Uterus (tissue), 4 donors: ENCODE data around the gene HNRNPC. TPM values are rescaled to one million over a fixed set of nuclear protein-coding genes. Genes with fewer than 3 reads are reported as not detected.

ENCODE experiments used
- DNase-seq, 2 donors: peaks; one replicate each; pipeline ENCODE4 v3.0.0-alpha.2; 2019 to 2020
- H3K27ac ChIP-seq, 2 donors: fragments of 200-600 bp; sonication (generic); 1 replicate in 1 of 2; 2 replicates in 1 of 2; pipeline ENCODE4 v1.5.1; 2016 to 2018
- H3K27me3 ChIP-seq, 2 donors: fragments of 200-600 bp; sonication (generic); one replicate each; pipeline ENCODE4 v1.5.1; 2018 to 2019; ENCODE audit warnings: control low read depth in 1 of 2
- H3K36me3 ChIP-seq, 2 donors: fragments of 200-600 bp; sonication (generic); one replicate each; pipeline ENCODE4 v1.5.1; 2019; ENCODE audit warnings: control low read depth in 1 of 2
- H3K4me1 ChIP-seq, 2 donors: fragments of 200-600 bp; sonication (generic); one replicate each; pipeline ENCODE4 v1.5.1; 2018 to 2019; ENCODE audit warnings: control low read depth in 1 of 2
- H3K4me3 ChIP-seq, 2 donors: fragments of 200-600 bp; sonication (generic); 1 replicate in 1 of 2; 2 replicates in 1 of 2; pipeline ENCODE4 v1.5.1; 2018 to 2019; ENCODE audit warnings: mild to moderate bottlenecking in 1 of 2
- H3K9me3 ChIP-seq, 2 donors: fragments of 200-600 bp; sonication (generic); one replicate each; pipeline ENCODE4 v1.5.1; 2019; ENCODE audit warnings: control low read depth in 1 of 2
- CTCF ChIP-seq, 4 experiments: fragments of 200-600 bp in 2 of 4; fragments of 450-650 bp in 2 of 4; sonication (generic) in 2 of 4; IDR thresholded peaks; one replicate each; pipeline ENCODE4 v1.5.1; 2016 to 2019; ENCODE audit warnings: antibody characterized with exemption in 4 of 4, mild to moderate bottlenecking in 2 of 4, moderate library complexity in 1 of 4
- POLR2A ChIP-seq, 2 donors: fragments of 450-650 bp; IDR thresholded peaks; one replicate each; pipeline ENCODE4 v1.6.1; 2016; ENCODE audit warnings: antibody characterized with exemption in 2 of 2, mild to moderate bottlenecking in 1 of 2, moderate library complexity in 1 of 2
- intact Hi-C: fragments of 100-400 bp; cut with DNase I; formaldehyde crosslinking; loops from one replicate; pipeline ENCODE4 v1.15.1; 2023; ENCODE audit warnings: low total_unique reads
- total RNA-seq, 4 donors: library from RNA; depleted of rRNA in 3 of 4; stranded (reverse); fragments of >200 nt in 3 of 4; gene quantifications; one replicate each; pipeline versions ENCODE4 v1.1.0 to v1.2.4, GENCODE V29; 2014 to 2023
- donor health status: DM: yes; HTN: yes; CAD: no.

The HNRNPC gene
- total RNA-seq, 4 donors from 2014 or later, result 378 to 599 (median 531) TPM

- DNase-seq, result no peak
- TF ChIP-seq POLR2A (IDR thresholded peaks at IDR 0.05), result no peak
- TF ChIP-seq CTCF (IDR thresholded peaks at IDR 0.05), result no peak
- Histone ChIP-seq H3K9me3 (no peaks in the 10 kb centered on the region), H3K27ac (no peak overlapping the region), H3K27me3 (no peaks in the 10 kb centered on the region), H3K4me3 (no peak overlapping the region), H3K4me1 (peaks cover 4 to 10% of the 10 kb centered on the region in 2 donors), H3K36me3 (no peaks in the 10 kb centered on the region)
- intact Hi-C loops, result no loop called here
Observed at GRCh38 chr14:21252149-21252548, 17.1 kb downstream of the HNRNPC start.

- intact Hi-C loops, result no loop called here
- Histone ChIP-seq H3K27me3 (no peaks in the 10 kb centered on the region), H3K27ac (no peak overlapping the region), H3K9me3 (no peaks in the 10 kb centered on the region), H3K4me3 (no peak overlapping the region), H3K4me1 (peaks cover 3 to 4% of the 10 kb centered on the region in 2 donors), H3K36me3 (no peaks in the 10 kb centered on the region)
- TF ChIP-seq POLR2A (IDR thresholded peaks at IDR 0.05), result no peak
- DNase-seq, result no peak
Observed at GRCh38 chr14:21251215-21251614, 18.0 kb downstream of the HNRNPC start.

DNA sequence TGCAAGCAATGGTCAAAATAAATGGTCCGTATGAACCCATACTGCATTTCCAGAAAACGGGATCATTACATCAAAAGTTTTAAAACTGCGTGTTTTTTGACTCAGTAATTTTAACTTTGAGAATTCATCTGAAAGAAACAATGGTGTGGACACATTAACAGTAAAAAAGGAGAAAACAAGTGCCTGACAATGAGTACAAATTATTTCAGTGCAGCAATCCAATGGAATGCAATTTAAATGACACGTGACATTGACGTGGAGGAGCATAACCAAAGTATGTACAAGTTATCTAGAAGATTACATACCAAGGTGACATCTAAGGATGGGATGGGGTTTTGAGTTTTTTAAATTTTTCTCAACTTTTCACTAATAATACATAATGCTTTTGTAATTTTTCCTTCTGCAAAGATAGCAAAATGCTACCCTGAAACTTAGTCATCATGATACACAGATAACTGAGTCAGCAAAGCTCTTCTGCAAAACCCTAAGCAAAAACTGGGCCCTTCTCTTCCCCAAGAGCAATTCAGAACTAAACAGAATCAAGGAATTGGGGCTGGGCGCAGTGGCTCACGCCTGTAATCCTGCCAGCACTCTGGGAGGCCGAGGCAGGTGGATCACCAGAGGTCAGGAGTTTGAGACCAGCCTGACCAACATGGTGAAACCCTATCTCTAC is 20.4 kb downstream of the HNRNPC start:
- Histone ChIP-seq H3K27ac (no peak overlapping the region), H3K27me3 (no peaks in the 10 kb centered on the region), H3K9me3 (no peaks in the 10 kb centered on the region), H3K36me3 (no peaks in the 10 kb centered on the region), H3K4me1 (peaks cover 0 to 4% of the 10 kb centered on the region in 2 donors), H3K4me3 (no peak overlapping the region)
- DNase-seq, result no peak
- TF ChIP-seq CTCF (IDR thresholded peaks at IDR 0.05) (no peak), POLR2A (IDR thresholded peaks at IDR 0.05) (no peak)
- intact Hi-C loops, result no loop called here

DNA sequence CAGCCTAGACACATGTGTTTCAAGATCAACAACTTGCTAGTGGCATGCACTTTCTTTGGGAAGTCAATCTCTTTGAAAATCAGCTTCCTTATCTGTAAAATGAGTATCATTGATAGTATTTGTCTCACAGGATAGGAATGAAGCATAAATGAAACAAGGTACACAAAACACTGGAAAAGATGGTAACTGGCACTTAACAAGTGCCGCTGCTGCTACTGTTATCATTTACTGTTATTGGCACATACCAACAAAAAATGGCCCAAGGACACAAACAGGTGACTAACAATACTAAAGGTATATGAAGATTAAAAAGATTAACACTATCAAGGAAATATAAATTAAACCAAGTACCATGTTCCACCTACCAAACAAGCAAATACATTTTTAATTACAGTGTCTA is 20.9 kb downstream of the HNRNPC start:
- Histone ChIP-seq H3K27ac (no peak overlapping the region), H3K36me3 (no peaks in the 10 kb centered on the region), H3K4me1 (peaks cover 0 to 4% of the 10 kb centered on the region in 2 donors), H3K9me3 (no peaks in the 10 kb centered on the region), H3K4me3 (no peak overlapping the region), H3K27me3 (no peaks in the 10 kb centered on the region)
- DNase-seq, result no peak
- intact Hi-C loops, result no loop called here
- TF ChIP-seq POLR2A (IDR thresholded peaks at IDR 0.05) (no peak), CTCF (IDR thresholded peaks at IDR 0.05) (no peak)

GRCh38 chr14:21245813-21246212 is 23.4 kb downstream of the HNRNPC start:
- intact Hi-C loops, result no loop called here
- H3K36me3 ChIP-seq, result no peaks in the 10 kb centered on the region
- no peaks in the 10 kb centered on the region for H3K27me3 ChIP-seq
- H3K27ac ChIP-seq, result no peak overlapping the region
- no peak overlapping the region for H3K4me3 ChIP-seq
- TF ChIP-seq POLR2A (IDR thresholded peaks at IDR 0.05) (no peak), CTCF (IDR thresholded peaks at IDR 0.05) (no peak)
- H3K4me1 ChIP-seq, result peaks cover 0 to 4% of the 10 kb centered on the region in 2 donors
- no peak for DNase-seq
- no peaks in the 10 kb centered on the region for H3K9me3 ChIP-seq
